A549 treated with dexamethasone at 1 μM for 4 hours (cell line): ENCODE results near the gene GJB3. TPM values are rescaled to one million over a fixed set of nuclear protein-coding genes. Genes with fewer than 3 reads are reported as not detected.

Experiments used
- total RNA-seq: library from RNA; stranded (reverse); fragments of 200-300 nt; extraction: Qiagen RNA extraction; gene quantifications from 5 replicates; pipeline ENCODE4 v1.2.3, GENCODE V29; 2022

The GJB3 gene
- 10.9 to 20.9 TPM (median 15.7 TPM) in 5 replicates for total RNA-seq

DNA sequence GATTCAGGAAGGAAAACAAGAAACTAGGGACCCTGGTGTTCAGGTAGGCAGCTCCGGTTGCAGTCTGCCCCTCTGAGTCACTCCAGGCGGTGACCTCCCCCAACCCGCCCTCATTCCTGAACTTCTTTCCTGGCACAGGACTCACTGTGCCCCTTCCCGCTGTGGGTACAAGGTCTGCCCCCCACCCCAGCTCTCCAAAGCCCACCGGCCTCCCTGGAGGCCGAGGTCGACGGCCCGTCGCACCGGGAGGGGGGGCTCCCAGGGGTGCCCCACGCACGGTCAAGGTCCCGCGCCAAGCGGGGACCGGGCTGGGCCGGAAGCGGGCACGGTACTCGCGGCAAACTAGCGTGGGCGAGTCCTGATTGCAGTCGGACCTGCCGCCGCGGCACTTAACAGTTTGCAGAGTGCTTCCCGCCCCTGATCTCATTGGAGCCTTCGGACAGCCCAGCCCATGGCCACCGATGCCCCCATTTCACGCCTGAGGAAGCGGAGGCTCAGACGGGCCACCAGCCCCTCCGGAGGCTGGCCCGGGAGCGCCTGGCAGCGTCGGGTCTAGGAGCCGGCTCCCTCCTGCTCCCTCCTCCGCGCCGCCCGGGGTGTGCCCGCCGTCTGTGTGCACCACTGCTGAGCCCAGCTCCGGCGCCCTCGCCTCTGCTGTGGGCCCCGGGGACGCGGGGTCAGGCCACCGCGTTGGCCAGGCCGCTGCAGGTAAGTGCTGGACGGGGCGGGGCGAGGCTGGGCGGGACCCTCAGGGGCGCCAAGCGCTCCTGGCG, at the start of gene GJB3:
TSS of gene GJB3 (plus strand) at position 144 of the 773 bp plus-strand sequence. CDS start 3,549 bp downstream, outside the sequence.

DNA sequence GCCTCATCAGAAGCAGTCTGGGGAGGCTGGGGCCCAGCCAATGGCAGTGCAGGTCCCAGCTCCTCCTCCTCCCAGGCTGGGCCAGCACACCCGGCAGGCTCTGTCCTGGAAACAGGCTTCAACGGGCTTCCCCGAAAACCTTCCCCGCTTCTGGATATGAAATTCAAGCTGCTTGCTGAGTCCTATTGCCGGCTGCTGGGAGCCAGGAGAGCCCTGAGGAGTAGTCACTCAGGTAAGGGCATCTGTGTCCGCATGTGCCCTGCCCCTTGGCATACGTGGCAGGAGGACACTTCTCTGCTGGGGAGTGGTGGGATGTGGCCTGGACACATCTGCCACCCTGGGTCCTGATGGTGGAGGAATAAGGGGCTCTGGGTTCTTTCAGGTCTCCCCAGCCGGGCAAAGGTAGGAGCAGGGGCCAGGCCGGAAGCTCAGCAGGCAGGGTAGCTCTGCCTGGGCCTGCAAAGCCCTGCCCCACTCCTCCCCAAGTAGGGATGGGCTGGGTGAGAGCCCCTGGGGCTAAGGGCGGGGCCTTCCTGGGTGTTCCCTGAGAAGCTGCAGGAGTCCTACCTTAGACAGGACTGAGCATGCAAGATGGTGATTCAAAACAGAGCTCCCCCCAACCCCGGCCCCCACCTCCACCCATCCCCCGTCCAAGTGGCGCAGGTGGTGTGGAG, 25.9 kb upstream of the GJB3 start, which contains the start of gene GJB5:
TSS of gene GJB5 (plus strand) at position 84 of the 674 bp plus-strand sequence. CDS start 2,284 bp downstream, outside the sequence.

GRCh38 chr1:34759503-34760357, 21.3 kb upstream of the GJB3 start, which contains the start of gene GJB4:
Gene GJB4, plus strand, starts transcription at chr1:34759740. Its CDS starts 1,515 bp downstream, at chr1:34761255.

DNA sequence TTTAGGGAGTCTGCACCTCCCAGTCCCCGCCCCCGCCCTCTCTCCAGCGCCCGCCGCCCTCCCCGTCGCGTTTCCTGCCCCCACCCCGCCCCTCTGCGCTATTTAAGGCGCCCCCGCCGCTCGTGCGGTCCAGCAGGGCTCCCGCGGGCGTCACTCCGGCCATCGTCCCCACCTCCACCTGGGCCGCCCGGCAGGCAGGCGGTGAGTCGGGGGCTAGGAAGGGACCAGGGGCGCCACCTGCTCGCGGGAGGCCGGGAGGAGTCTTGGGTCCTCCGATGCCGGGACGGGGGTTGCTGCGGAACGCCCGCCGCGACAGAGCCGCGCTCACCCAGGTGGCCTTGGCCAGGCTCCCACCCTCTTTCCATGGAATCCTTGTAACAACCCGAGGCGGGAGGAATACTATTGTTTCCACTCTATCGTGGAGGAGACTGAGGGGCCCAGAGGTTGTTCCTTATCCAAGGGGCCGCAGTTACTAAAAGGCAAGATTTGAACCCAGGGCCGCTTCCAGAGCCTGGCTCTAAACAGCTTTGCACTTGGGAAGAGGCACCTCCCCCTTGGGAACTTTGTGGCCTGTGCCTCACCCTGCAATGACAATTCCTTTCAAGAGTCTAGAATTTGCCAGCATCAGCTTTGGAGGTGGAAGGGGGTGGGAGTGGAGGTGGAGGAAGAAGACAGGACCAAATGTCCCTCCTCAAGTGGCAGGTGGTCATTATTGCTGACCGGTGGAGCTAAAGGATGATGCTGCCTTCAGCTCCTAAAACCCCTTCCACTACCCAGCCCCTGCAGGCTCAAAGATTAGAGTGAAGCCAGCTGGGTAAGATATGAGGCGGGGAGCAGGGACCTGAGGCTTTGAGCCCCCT, 12.1 kb downstream of the GJB3 start, which contains the start of gene GJA4:
TSS of gene GJA4 (plus strand) at position 132 of the 860 bp plus-strand sequence. CDS start 1,215 bp downstream, outside the sequence.

Other genes starting within 250 kb of the GJB3 start
- 0.06 to 0.25 TPM (median 0.11 TPM) in 4 of 5 replicates, not detected in the other for gene GJB5, start 26.2 kb upstream of the GJB3 start, total RNA-seq
- gene GJB4, start 21.5 kb upstream of the GJB3 start, total RNA-seq, result 0.06 to 0.13 TPM (median 0.11 TPM) in 5 replicates
- 0.07 TPM in 1 of 5 replicates, not detected in the others for gene GJA4, start 11.8 kb downstream of the GJB3 start, total RNA-seq
- gene SMIM12, start 78.5 kb downstream of the GJB3 start, total RNA-seq, result 50.4 to 61.5 TPM (median 58.0 TPM) in 5 replicates
- gene DLGAP3, start 148.4 kb downstream of the GJB3 start, total RNA-seq, result 0.15 to 0.38 TPM (median 0.21 TPM) in 5 replicates
- gene TMEM35B, start 204.1 kb downstream of the GJB3 start, total RNA-seq, result 10.8 to 15.8 TPM (median 12.2 TPM) in 5 replicates